Nephron (organoid): ENCODE results near the gene BUD31.
A peak's percentile ranks its signal among the peaks of the same experiment; 100 is the strongest.
"Not testable (repeated sequence)": the region's sequence is repeated elsewhere in the genome, so short reads cannot be mapped to it uniquely, and the experiment has no call there.

Experiments used
- H3K27ac Mint-ChIP-seq, 3 experiments: 2 replicates each; pipeline ENCODE4 v1.8.0; 2020; ENCODE audit warnings: mixed read lengths in 3 of 3, mild to moderate bottlenecking in 2 of 3, moderate library complexity in 1 of 3
- H3K27me3 Mint-ChIP-seq: 2 replicates; pipeline ENCODE4 v1.8.0; 2021; ENCODE audit warnings: low read depth, mild to moderate bottlenecking, moderate library complexity, mixed read lengths
- H3K36me3 Mint-ChIP-seq: 2 replicates; pipeline ENCODE4 v1.8.0; 2020; ENCODE audit warnings: low read depth, mixed read lengths
- H3K4me1 Mint-ChIP-seq: 2 replicates; pipeline ENCODE4 v1.8.0; 2020; ENCODE audit warnings: mixed read lengths
- H3K4me3 Mint-ChIP-seq, 3 experiments: 2 replicates each; pipeline ENCODE4 v1.8.0; 2020; ENCODE audit warnings: mild to moderate bottlenecking in 3 of 3, mixed read lengths in 3 of 3, moderate library complexity in 2 of 3
- H3K9me3 Mint-ChIP-seq: 2 replicates; pipeline ENCODE4 v1.8.0; 2020; ENCODE audit warnings: mixed read lengths
- TF ChIP-seq, protein P1 (sequence below), 3 experiments: fragments of 200-600 bp; sonication (generic); IDR thresholded peaks; one replicate each; pipeline ENCODE4 v1.5.0; 2021; ENCODE audit warnings: antibody characterized with exemption in 3 of 3; ENCODE audit not compliant: unreplicated experiment in 3 of 3

BUD31 gene

DNA sequence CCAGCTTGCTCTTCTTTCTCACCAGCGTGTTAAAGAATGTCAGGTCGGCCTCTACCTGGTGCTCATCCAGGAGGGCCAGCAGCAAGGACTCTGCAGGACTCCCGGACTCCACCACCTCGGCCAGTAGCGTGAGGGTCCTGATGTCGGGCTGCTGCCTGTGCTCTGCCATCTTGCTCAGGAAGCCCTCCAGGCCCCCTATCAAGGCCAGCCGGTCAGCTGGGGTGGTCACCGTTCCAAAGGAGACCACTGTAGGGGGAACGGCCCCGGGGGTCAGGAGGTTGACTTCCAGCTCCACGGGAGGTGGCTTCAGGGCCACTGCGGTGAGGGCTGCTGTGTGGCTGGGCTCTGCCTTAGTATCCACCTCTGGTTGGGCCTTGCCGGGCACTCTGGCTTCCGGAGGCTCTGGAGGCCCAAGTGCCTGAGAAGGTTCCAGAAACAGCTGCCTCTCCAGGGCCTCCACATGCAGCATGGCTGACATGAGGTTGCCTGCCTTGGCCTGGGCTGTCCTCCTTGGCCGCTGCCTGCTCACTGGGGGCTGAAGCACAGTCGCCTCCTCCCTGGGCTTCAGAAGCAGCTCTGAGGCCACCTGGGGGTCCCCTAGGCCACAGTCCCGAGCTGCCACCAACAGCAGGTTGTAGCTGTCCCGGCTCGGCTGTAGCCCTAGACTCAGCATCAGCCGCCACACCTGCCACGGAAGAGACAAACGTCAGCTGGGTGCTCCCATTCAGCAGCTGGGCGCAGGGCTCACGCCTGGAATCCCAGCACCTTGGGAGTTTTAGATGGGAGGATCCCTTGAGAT is 16.4 kb downstream of the BUD31 start:
- H3K4me1 Mint-ChIP-seq: no peaks in the 10 kb centered on the region
- no peaks in the 10 kb centered on the region for H3K9me3 Mint-ChIP-seq
- TF ChIP-seq, protein P1, sequence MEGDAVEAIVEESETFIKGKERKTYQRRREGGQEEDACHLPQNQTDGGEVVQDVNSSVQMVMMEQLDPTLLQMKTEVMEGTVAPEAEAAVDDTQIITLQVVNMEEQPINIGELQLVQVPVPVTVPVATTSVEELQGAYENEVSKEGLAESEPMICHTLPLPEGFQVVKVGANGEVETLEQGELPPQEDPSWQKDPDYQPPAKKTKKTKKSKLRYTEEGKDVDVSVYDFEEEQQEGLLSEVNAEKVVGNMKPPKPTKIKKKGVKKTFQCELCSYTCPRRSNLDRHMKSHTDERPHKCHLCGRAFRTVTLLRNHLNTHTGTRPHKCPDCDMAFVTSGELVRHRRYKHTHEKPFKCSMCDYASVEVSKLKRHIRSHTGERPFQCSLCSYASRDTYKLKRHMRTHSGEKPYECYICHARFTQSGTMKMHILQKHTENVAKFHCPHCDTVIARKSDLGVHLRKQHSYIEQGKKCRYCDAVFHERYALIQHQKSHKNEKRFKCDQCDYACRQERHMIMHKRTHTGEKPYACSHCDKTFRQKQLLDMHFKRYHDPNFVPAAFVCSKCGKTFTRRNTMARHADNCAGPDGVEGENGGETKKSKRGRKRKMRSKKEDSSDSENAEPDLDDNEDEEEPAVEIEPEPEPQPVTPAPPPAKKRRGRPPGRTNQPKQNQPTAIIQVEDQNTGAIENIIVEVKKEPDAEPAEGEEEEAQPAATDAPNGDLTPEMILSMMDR (IDR thresholded peaks at IDR 0.05; ENCODE audit: unreplicated experiment in 3 of 3): no peak
- no peak overlapping the region for H3K27ac Mint-ChIP-seq
- no peak overlapping the region for H3K4me3 Mint-ChIP-seq
- peaks cover 49% of the 10 kb centered on the region for H3K36me3 Mint-ChIP-seq
- no peaks in the 10 kb centered on the region for H3K27me3 Mint-ChIP-seq

DNA sequence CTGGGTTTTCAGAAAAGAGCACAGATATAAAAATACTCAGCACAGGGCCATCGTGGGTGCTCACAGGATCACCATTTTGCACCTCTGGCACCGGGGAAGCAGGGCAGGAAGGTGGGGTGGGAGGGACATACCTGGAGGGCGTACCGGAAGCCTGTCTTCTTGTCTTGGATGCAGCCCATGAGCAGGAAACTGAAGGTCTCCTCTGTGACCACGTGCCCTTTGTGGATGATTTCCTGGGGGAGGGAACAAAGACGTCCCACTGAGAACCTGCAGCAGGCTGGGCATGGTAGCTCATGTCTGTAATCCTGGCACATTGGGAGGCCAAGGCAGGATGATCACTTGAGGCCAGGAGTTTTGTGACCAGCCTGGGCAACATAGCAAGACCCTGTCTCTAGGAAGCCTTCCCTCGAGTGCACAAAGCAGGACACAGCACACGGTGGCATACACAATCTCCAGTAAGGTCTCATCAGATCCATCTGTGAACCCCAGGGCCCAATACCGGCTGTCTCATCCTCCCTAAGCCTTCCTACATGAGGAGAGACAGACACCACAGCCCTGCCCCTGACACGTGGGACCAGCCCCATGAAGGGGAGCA is 20.3 kb downstream of the BUD31 start:
- Mint-ChIP-seq H3K9me3 (no peaks in the 10 kb centered on the region), H3K4me3 (no peak overlapping the region), H3K4me1 (no peaks in the 10 kb centered on the region), H3K36me3 (peaks cover 50% of the 10 kb centered on the region), H3K27ac (no peak overlapping the region), H3K27me3 (no peaks in the 10 kb centered on the region)
- TF ChIP-seq, protein P1 (IDR thresholded peaks at IDR 0.05; ENCODE audit: unreplicated experiment in 3 of 3): no peak

DNA sequence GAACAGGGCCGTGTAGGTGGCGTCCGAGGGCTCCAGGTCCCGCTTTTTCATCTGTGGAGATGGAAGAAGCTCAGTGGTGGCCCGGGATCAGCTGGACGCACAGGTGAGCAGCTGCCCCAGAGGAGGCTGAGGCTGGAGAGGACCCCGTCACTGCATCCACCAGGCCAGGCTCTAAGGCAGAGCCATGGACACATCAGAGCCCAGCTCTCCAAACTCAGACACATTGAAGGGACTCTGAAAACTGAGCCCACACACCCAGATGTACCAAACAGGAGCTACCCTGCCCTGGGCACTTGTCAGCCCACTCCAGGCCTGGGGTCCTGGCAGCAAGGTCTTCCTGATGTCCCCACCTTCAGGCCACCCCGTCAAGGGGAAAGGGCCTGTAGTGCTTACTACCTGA is 21.0 kb downstream of the BUD31 start:
- no peak overlapping the region for H3K27ac Mint-ChIP-seq
- TF ChIP-seq, protein P1 (IDR thresholded peaks at IDR 0.05; ENCODE audit: unreplicated experiment in 3 of 3): no peak
- peaks cover 52% of the 10 kb centered on the region for H3K36me3 Mint-ChIP-seq
- H3K4me1 Mint-ChIP-seq: no peaks in the 10 kb centered on the region
- H3K9me3 Mint-ChIP-seq: no peaks in the 10 kb centered on the region
- no peaks in the 10 kb centered on the region for H3K27me3 Mint-ChIP-seq
- H3K4me3 Mint-ChIP-seq: no peak overlapping the region

DNA sequence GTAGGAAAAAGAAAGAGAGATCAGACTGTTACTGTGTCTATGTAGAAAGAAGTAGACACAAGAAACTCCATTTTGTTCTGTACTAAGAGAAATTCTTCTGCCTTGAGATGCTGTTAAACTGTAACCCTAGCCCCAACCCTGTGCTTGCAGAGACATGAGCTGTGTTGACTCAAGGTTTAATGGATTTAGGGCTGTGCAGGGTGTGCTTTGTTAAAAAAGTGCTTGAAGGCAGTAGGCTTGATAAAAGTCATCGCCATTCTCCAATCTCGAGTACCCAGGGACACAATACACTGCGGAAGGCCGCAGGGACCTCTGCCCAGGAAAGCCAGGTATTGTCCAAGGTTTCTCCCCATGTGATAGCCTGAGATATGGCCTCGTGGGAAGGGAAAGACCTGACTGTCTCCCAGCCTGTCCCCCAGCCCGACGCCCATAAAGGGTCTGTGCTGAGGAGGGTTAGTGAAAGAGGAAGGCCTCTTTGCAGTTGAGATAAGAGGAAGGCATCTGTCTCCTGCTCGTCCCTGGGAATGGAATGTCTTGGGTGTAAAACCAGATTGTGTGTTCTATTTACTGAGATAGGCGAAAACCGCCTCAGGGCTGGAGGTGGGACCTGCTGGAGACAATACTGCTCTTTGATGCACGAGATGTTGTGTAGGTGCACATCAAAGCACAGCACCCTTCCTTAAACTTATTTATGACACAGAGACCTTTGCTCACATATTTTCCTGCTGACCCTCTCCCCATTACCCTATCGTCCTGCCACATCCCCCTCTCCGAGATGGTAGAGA is 23.2 kb downstream of the BUD31 start:
- H3K4me1 Mint-ChIP-seq, H3K9me3 Mint-ChIP-seq, H3K4me3 Mint-ChIP-seq, H3K27me3 Mint-ChIP-seq: not testable (repeated sequence)
- Mint-ChIP-seq H3K27ac (peak overlapping the region in 1 of 3 experiments; percentile 48), H3K36me3 (peaks cover 42% of the 10 kb centered on the region)

DNA sequence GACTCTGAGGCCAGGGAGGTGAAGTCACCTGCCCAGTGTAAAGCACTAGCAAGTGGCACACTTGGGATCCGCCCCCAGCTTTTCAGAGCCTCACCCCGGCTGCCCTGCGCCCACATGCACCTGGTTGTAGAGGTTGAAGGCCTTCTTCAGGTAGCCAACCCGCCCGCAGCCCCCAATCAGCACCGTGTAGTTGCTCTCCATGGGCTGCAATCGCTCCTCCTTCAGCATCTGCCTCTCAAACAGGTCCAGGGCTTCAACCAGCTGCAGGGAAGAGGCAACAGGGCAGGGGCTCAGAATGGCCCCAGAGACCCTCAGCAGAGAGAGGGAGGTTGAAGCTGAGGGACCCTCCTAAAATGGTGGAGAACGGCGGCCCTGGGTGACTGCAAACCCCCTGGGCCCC is 24.4 kb downstream of the BUD31 start:
- no peaks in the 10 kb centered on the region for H3K27me3 Mint-ChIP-seq
- H3K27ac Mint-ChIP-seq: no peak overlapping the region
- peaks cover 37% of the 10 kb centered on the region for H3K36me3 Mint-ChIP-seq
- H3K4me3 Mint-ChIP-seq: no peak overlapping the region
- TF ChIP-seq, protein P1 (IDR thresholded peaks at IDR 0.05; ENCODE audit: unreplicated experiment in 3 of 3): no peak
- H3K4me1 Mint-ChIP-seq: no peaks in the 10 kb centered on the region
- no peaks in the 10 kb centered on the region for H3K9me3 Mint-ChIP-seq

DNA sequence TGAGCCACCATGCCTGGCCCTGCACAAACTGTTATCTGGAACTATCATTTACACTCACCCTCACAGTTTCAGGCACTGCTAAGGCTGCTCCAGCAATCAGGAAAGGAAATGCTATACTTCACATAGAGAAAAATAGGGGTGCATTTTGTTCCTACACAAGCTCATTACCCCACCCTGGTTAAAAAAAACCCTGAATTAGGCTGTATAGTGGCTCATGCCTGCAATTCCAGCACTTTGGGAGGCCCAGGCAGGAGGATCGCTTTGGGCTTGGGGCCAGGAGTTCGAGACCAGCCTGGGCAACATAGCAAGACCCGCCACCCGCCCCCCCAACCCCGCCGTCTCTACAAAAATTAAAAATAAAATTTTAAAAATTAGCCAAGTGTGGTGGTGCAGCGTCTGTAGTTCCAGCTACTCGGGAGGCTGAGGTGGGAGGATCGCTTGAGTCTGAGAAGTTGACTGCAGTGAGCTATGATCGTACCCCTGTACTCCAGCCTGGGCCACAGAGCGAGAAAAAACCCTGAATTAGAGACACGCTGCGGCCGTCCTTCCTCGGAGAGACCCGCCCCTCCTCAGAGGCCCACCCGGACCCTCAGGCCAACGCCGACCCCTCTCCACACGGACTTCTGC is 29.3 kb downstream of the BUD31 start:
- H3K9me3 Mint-ChIP-seq: no peaks in the 10 kb centered on the region
- TF ChIP-seq, protein P1 (IDR thresholded peaks at IDR 0.05; ENCODE audit: unreplicated experiment in 3 of 3): no peak
- H3K4me1 Mint-ChIP-seq: peaks cover 26% of the 10 kb centered on the region
- peak overlapping the region; percentile 97 to 100 (median 99) for H3K4me3 Mint-ChIP-seq
- no peaks in the 10 kb centered on the region for H3K27me3 Mint-ChIP-seq
- H3K36me3 Mint-ChIP-seq: peaks cover 23% of the 10 kb centered on the region
- peak overlapping the region; percentile 76 to 92 (median 92) for H3K27ac Mint-ChIP-seq
